GM18511 (cell line): ENCODE data around the gene CCDC90B.

Experiments used
- ATAC-seq: cut with Tn5 transposase; IDR thresholded peaks from one replicate; pipeline ENCODE4 v1.9.1; 2021; ENCODE audit warnings: mild to moderate bottlenecking, moderate library complexity; ENCODE audit not compliant: unreplicated experiment

The CCDC90B gene

GRCh38 chr11:83241291-83241946 lies 44.7 kb downstream of the CCDC90B start:
- ATAC-seq: peak; percentile 83

DNA sequence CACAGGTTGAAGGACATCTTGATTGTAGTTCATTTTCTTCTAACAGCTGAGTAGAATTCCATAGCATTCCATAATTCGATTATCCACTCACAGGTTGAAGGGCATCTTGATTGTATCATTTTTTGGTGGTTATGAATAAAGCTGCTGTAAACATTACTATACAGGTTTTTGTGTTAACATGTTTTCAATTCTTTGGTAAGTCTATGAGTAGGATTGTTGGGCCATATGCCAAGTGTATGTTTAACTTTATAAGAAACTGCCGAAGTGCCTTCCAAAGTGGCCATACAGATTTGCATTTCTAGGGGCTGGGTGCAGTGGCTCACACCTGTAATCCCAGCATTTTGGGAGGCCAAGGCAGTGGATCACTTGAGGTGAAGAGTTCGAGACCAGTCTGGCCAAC lies 48.1 kb downstream of the CCDC90B start:
- no peak for ATAC-seq

- ATAC-seq: no peak
Measured at GRCh38 chr11:83235825-83236224, 50.3 kb downstream of the CCDC90B start.

- ATAC-seq: no peak
Measured at GRCh38 chr11:83223457-83223856, 62.7 kb downstream of the CCDC90B start.

DNA sequence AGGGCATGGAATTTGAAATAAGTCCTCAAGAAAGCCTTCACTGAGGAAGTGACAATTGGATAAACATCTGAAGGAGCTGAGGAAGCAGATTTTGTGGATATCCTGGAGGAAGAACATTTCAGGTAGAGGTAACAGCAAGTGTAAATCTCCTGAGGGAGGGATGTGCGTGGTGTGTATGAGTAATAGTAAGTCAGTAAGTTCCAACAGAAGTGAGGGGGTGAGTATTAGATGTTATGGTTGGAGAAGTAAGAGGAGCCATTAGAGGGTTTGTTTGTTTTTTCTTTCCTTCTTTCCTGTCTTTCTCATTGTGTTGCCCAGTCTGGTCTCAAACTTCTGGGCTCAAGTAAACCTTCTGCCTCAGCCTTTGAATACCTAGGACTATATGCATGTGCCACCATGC lies 63.7 kb downstream of the CCDC90B start:
- ATAC-seq: no peak

GRCh38 chr11:83221694-83222093 lies 64.5 kb downstream of the CCDC90B start:
- no peak for ATAC-seq

- no peak for ATAC-seq
Measured at GRCh38 chr11:83220260-83220659, 65.9 kb downstream of the CCDC90B start.

DNA sequence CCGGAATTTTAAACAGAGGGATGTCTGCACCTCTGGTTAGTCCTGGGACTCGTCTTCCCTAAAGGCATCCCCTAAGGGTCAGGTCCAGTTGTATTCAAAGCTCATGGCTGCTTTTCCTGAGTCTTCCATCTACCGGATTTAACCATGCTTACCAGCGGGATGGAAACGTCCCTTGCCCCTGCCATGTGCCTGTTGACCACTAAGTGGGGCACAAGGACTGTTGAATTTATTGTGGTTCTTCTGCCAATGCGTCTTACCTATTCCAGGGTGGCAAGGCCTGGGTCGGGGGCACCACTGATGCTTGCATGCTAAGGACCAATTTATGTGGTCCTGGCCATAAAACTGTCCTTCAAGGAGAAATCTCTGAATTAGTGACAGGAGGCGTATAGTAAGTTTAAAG lies 67.1 kb downstream of the CCDC90B start:
- ATAC-seq: no peak
